Liver (tissue), 9 donors: ENCODE results near the gene DNAJC10. TPM values are rescaled to one million over a fixed set of nuclear protein-coding genes. Genes with fewer than 3 reads are reported as not detected.

Experiments used
- DNase-seq: peaks from one replicate; pipeline ENCODE4 v3.0.0-alpha.2; 2017; ENCODE audit warnings: low spot score
- H3K27ac ChIP-seq, 2 donors: one replicate each; pipeline ENCODE4 v1.7.0; 2013; ENCODE audit warnings: inconsistent platforms in 2 of 2, low read length in 2 of 2, control low read depth in 1 of 2, low read depth in 1 of 2, mild to moderate bottlenecking in 1 of 2
- H3K27me3 ChIP-seq, 4 donors: one replicate each; pipeline versions ENCODE4 v1.6.1 to v1.7.0; 2013; ENCODE audit warnings: low read length in 3 of 4, inconsistent platforms in 1 of 4, mild to moderate bottlenecking in 1 of 4, moderate library complexity in 1 of 4; ENCODE audit not compliant: control insufficient read depth in 4 of 4, insufficient read depth in 4 of 4
- H3K36me3 ChIP-seq, 4 donors: one replicate each; pipeline versions ENCODE4 v1.6.1 to v1.7.0; 2013; ENCODE audit warnings: low read length in 3 of 4, mild to moderate bottlenecking in 3 of 4, low read depth in 1 of 4, moderate library complexity in 1 of 4; ENCODE audit not compliant: control insufficient read depth in 4 of 4, insufficient read depth in 3 of 4
- H3K4me1 ChIP-seq, 4 donors: one replicate each; pipeline versions ENCODE4 v1.6.1 to v1.7.0; 2013; ENCODE audit warnings: low read length in 3 of 4, mild to moderate bottlenecking in 3 of 4, moderate library complexity in 1 of 4; ENCODE audit not compliant: control insufficient read depth in 4 of 4, insufficient read depth in 4 of 4
- H3K4me3 ChIP-seq, 3 donors: one replicate each; pipeline versions ENCODE4 v1.6.1 to v1.7.0; 2013; ENCODE audit warnings: low read length in 3 of 3, control low read depth in 1 of 3, low read depth in 1 of 3, mild to moderate bottlenecking in 1 of 3
- H3K9ac ChIP-seq, 2 donors: one replicate each; pipeline ENCODE4 v1.7.0; 2013; ENCODE audit warnings: low read length in 2 of 2, mild to moderate bottlenecking in 2 of 2, moderate library complexity in 2 of 2, control low read depth in 1 of 2, low read depth in 1 of 2
- H3K9me3 ChIP-seq, 4 donors: one replicate each; pipeline versions ENCODE4 v1.6.1 to v1.7.0; 2013; ENCODE audit warnings: low read length in 3 of 4; ENCODE audit not compliant: control insufficient read depth in 4 of 4
- CTCF ChIP-seq: fragments of 150-350 bp; IDR thresholded peaks from 2 replicates; pipeline ENCODE4 v1.5.1; 2017; ENCODE audit warnings: improper control_type of control experiment, low read depth, low read length; ENCODE audit not compliant: missing input control
- GABPA ChIP-seq, 2 donors: IDR thresholded peaks in 1 of 2; conservative IDR thresholded peaks in 1 of 2; 2 replicates each; pipeline ENCODE4 v1.6.1; 2016; ENCODE audit warnings: antibody characterized with exemption in 2 of 2, mild to moderate bottlenecking in 1 of 2, moderate library complexity in 1 of 2
- HNF4A ChIP-seq, 2 donors: conservative IDR thresholded peaks; 2 replicates each; pipeline ENCODE4 v1.6.1; 2016; ENCODE audit warnings: antibody characterized with exemption in 2 of 2, mild to moderate bottlenecking in 2 of 2
- HNF4G ChIP-seq: IDR thresholded peaks from 2 replicates; pipeline ENCODE4 v1.6.1; 2016; ENCODE audit warnings: antibody characterized with exemption
- MAX ChIP-seq: IDR thresholded peaks from 2 replicates; pipeline ENCODE4 v1.6.1; 2016; ENCODE audit warnings: antibody characterized with exemption
- RAD21 ChIP-seq, 2 donors: IDR thresholded peaks; 2 replicates each; pipeline ENCODE4 v1.6.1; 2016; ENCODE audit warnings: antibody characterized with exemption in 2 of 2, mild to moderate bottlenecking in 2 of 2
- REST ChIP-seq: IDR thresholded peaks from 2 replicates; pipeline ENCODE4 v1.6.1; 2016; ENCODE audit warnings: antibody characterized with exemption, mild to moderate bottlenecking
- SP1 ChIP-seq: IDR thresholded peaks from 2 replicates; pipeline ENCODE4 v1.6.1; 2018; ENCODE audit warnings: antibody characterized with exemption, mild to moderate bottlenecking
- YY1 ChIP-seq: IDR thresholded peaks from 2 replicates; pipeline ENCODE4 v1.6.1; 2016; ENCODE audit warnings: antibody characterized with exemption, mild to moderate bottlenecking
- WGBS: extraction: QIAGEN DNeasy Blood & Tissue Kit; methylation state at CpG from one replicate; pipeline ENCODE4 v1.1.7; 2013; 5-methylcytosine and 5-hydroxymethylcytosine counted together
- polyA plus RNA-seq, 2 donors: library from polyadenylated mRNA; stranded (reverse) in 1 of 2; unstranded in 1 of 2; fragments of 200-250 nt in 1 of 2; fragments of >200 nt in 1 of 2; fragmentation: Nextera tagmentation in 1 of 2; extraction: Ambion mirVana in 1 of 2; gene quantifications; one replicate each; pipeline versions ENCODE4 v1.2.1 to v1.2.3, GENCODE V29; 2013 to 2015
- total RNA-seq, 2 donors: library from RNA; depleted of rRNA; stranded (reverse); fragments of >200 nt; gene quantifications; one replicate each; pipeline ENCODE4 v1.2.3, GENCODE V29; 2014
- donor health status: healthy.
- donor health status: healthy.
- donor health status: healthy.
- donor health status: healthy.
- donor health status: healthy.

The DNAJC10 gene
- total RNA-seq: 10 to 100 TPM; 22.6 to 46.4 TPM
- polyA plus RNA-seq: 10 to 100 TPM; 16.3 to 19.9 TPM

GRCh38 chr2:182715892-182716649 is at the start of gene DNAJC10:
TSS of gene DNAJC10 (plus strand) at chr2:182716257. CDS start at chr2:182718087, 1,830 bp downstream.
- Histone ChIP-seq H3K9ac (peak within 1 kb of the TSS; percentile 30 to 86), H3K4me3 (peak within 1 kb of the TSS; percentile 85 to 91 (median 89)), H3K4me1 (peaks cover 2 to 12% (median 4%) of the 10 kb centered on the region in 4 donors), H3K36me3 (peaks cover 0 to 7% (median 0%) of the 10 kb centered on the region in 4 donors), H3K27me3 (no peaks in the 10 kb centered on the region), H3K27ac (peak within 1 kb of the TSS; percentile 42 to 60), H3K9me3 (no peaks in the 10 kb centered on the region)
- WGBS: under 1% methylated on average over 69 of the region's 69 CpGs
- TF ChIP-seq SP1 (peak; percentile 39), HNF4G (no peak), MAX (peak; percentile 7), GABPA (IDR thresholded peaks at IDR 0.05 in 1 of 2, conservative IDR thresholded peaks at IDR 0.05 in 1 of 2) (peak in 1 of 2 donors; percentile 72), RAD21 (IDR thresholded peaks at IDR 0.05) (peak in 1 of 2 donors; percentile 16), YY1 (peak; percentile 13), REST (peak; percentile 54), HNF4A (conservative IDR thresholded peaks at IDR 0.05) (no peak)
- peak; percentile 92 for DNase-seq

- Histone ChIP-seq H3K4me3 (no peak overlapping the region), H3K9ac (no peak overlapping the region), H3K27me3 (no peaks in the 10 kb centered on the region), H3K9me3 (no peaks in the 10 kb centered on the region), H3K36me3 (no peaks in the 10 kb centered on the region), H3K4me1 (no peaks in the 10 kb centered on the region), H3K27ac (no peak overlapping the region)
- WGBS: 76% methylated on average over 1 of the region's 1 CpG
- no peak for DNase-seq
- TF ChIP-seq REST (no peak), RAD21 (IDR thresholded peaks at IDR 0.05) (peak; percentile 51 to 69), CTCF (peak; percentile 27)
These were observed 49.3 kb upstream of the DNAJC10 start for GRCh38 chr2:182666674-182667314.
